DND-41 (cell line): ENCODE measurements around the gene TUBG1.

Experiments
- ATAC-seq: fragments of 200-7000 bp; cut with Tn5 transposase; 3 replicates; pipeline ENCODE4 v1.9.1; 2021; ENCODE audit warnings: low read depth; ENCODE audit not compliant: insufficient read depth
- DNase-seq: peaks from one replicate; pipeline ENCODE4 v3.0.0-alpha.2; 2020
- H2AFZ ChIP-seq: 2 replicates; pipeline ENCODE4 v1.6.0; 2012; ENCODE audit warnings: low read depth, low read length
- H3K27ac ChIP-seq: 2 replicates; pipeline ENCODE4 v1.5.1; 2012; ENCODE audit warnings: low read length, inconsistent platforms
- H3K27me3 ChIP-seq: fragments of 200-600 bp; sonication (generic); 2 replicates; pipeline ENCODE4 v1.6.0; 2012; ENCODE audit warnings: low read length, mild to moderate bottlenecking, inconsistent platforms; ENCODE audit not compliant: insufficient read depth, poor library complexity
- H3K36me3 ChIP-seq: 2 replicates; pipeline ENCODE4 v1.5.1; 2012; ENCODE audit warnings: low read length, inconsistent platforms; ENCODE audit not compliant: insufficient read depth
- H3K4me1 ChIP-seq: 2 replicates; pipeline ENCODE4 v1.5.1; 2012; ENCODE audit warnings: mild to moderate bottlenecking, low read length; ENCODE audit not compliant: insufficient read depth
- H3K4me2 ChIP-seq: 2 replicates; pipeline ENCODE4 v1.6.0; 2012; ENCODE audit warnings: mild to moderate bottlenecking, moderate library complexity, low read length, inconsistent platforms; ENCODE audit not compliant: insufficient read depth
- H3K4me3 ChIP-seq, 2 experiments: fragments of 200-600 bp in 1 of 2; shearing (Covaris generic) in 1 of 2; 2 replicates each; pipeline ENCODE4 v1.5.1; 2012 to 2016; ENCODE audit warnings: inconsistent platforms in 2 of 2, low read length in 2 of 2, mild to moderate bottlenecking in 2 of 2, low read depth in 1 of 2, moderate library complexity in 1 of 2
- H3K79me2 ChIP-seq: 2 replicates; pipeline ENCODE4 v1.6.0; 2012; ENCODE audit warnings: low read length, inconsistent platforms; ENCODE audit not compliant: insufficient read depth
- H3K9ac ChIP-seq: 2 replicates; pipeline ENCODE4 v1.6.0; 2012; ENCODE audit warnings: low read depth, mild to moderate bottlenecking, inconsistent platforms, low read length, moderate library complexity
- H3K9me3 ChIP-seq: 2 replicates; pipeline ENCODE4 v1.5.1; 2012; ENCODE audit warnings: low read length, moderate library complexity, mild to moderate bottlenecking, inconsistent platforms; ENCODE audit not compliant: insufficient read depth, severe bottlenecking
- H4K20me1 ChIP-seq: 2 replicates; pipeline ENCODE4 v1.6.0; 2012; ENCODE audit warnings: low read length; ENCODE audit not compliant: insufficient read depth
- EZH2 ChIP-seq: IDR thresholded peaks from 3 replicates; pipeline ENCODE4 v1.6.1; 2012; ENCODE audit warnings: borderline replicate concordance, low read depth, mild to moderate bottlenecking, moderate library complexity, low read length, inconsistent platforms; ENCODE audit not compliant: severe bottlenecking
- TF ChIP-seq, protein P1 (sequence below): IDR thresholded peaks from 2 replicates; pipeline ENCODE4 v1.5.1; 2012; ENCODE audit warnings: borderline replicate concordance, low read length, moderate library complexity, mild to moderate bottlenecking; ENCODE audit not compliant: poor library complexity, severe bottlenecking; ENCODE audit errors: extremely low read depth

TUBG1 gene

DNA sequence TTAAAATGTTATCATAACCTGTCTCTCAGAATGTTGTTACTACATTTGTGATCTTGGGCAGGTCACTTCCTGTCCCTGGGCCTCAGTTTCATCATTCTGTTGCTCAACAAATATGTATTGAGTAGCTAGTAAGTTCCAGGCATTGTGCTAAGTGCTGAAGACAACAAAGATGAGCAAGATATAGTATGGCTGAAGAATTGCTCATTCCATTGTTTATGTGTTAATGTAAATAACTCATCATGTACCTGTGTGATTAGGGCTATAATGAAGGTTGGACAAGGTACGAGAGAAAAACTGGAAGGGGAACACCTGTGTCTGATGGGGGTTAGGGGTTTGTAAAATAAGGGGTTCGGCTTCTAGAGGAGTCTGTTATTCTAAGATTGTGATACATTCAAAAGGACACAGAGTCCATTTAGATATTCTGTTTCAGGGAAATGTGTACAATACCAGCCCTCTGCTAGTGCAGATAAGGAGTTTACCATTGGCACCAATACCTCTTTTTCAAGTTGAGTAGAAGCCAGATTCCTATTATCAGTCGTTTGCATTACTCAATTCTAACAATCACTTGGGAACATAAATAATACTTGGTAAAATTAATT is 20.0 kb downstream of the TUBG1 start:
- Histone ChIP-seq H3K4me1 (no peaks in the 10 kb centered on the region), H3K9ac (no peak overlapping the region), H3K27me3 (no peaks in the 10 kb centered on the region), H4K20me1 (no peaks in the 10 kb centered on the region), H3K9me3 (no peaks in the 10 kb centered on the region), H3K27ac (no peak overlapping the region), H3K4me2 (no peak overlapping the region), H2AFZ (no peak overlapping the region), H3K4me3 (no peak overlapping the region), H3K79me2 (no peaks in the 10 kb centered on the region), H3K36me3 (no peaks in the 10 kb centered on the region)
- ATAC-seq (no peak), DNase-seq (no peak)
- no peak for TF ChIP-seq EZH2
- TF ChIP-seq, protein P1, sequence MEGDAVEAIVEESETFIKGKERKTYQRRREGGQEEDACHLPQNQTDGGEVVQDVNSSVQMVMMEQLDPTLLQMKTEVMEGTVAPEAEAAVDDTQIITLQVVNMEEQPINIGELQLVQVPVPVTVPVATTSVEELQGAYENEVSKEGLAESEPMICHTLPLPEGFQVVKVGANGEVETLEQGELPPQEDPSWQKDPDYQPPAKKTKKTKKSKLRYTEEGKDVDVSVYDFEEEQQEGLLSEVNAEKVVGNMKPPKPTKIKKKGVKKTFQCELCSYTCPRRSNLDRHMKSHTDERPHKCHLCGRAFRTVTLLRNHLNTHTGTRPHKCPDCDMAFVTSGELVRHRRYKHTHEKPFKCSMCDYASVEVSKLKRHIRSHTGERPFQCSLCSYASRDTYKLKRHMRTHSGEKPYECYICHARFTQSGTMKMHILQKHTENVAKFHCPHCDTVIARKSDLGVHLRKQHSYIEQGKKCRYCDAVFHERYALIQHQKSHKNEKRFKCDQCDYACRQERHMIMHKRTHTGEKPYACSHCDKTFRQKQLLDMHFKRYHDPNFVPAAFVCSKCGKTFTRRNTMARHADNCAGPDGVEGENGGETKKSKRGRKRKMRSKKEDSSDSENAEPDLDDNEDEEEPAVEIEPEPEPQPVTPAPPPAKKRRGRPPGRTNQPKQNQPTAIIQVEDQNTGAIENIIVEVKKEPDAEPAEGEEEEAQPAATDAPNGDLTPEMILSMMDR, result no peak

DNA sequence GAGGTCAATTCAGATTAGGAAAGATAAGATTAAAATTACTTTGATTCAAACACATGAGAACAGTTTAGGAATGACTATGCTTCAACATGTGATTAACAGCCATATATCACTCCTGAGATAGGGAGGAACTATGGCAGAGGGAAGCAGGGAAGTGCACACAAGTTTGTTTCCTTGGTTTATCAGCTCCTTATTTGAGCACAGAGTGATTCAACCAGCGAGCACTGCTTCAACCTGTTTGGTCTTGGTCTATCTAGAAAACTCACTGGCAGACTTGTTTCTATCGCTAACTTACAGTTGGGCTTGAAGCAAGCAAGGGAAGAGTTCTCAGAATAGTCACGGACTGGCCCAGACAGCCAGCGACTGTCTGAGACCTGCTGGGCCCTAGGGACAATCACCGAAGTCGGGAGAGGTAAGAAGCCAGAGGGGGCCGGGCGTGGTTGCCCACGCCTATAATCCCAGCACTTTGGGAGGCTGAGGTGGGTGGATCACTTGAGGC is 23.5 kb downstream of the TUBG1 start:
- DNase-seq (no peak), ATAC-seq (no peak)
- no peaks in the 10 kb centered on the region for H3K36me3 ChIP-seq
- H3K79me2 ChIP-seq, result no peaks in the 10 kb centered on the region
- H2AFZ ChIP-seq, result no peak overlapping the region
- no peaks in the 10 kb centered on the region for H3K4me1 ChIP-seq
- H3K9me3 ChIP-seq, result no peaks in the 10 kb centered on the region
- no peak overlapping the region for H3K9ac ChIP-seq
- H3K4me3 ChIP-seq, result no peak overlapping the region
- no peaks in the 10 kb centered on the region for H4K20me1 ChIP-seq
- no peak overlapping the region for H3K4me2 ChIP-seq
- no peaks in the 10 kb centered on the region for H3K27me3 ChIP-seq
- no peak overlapping the region for H3K27ac ChIP-seq
- no peak for TF ChIP-seq EZH2
- TF ChIP-seq, protein P1, result no peak

DNA sequence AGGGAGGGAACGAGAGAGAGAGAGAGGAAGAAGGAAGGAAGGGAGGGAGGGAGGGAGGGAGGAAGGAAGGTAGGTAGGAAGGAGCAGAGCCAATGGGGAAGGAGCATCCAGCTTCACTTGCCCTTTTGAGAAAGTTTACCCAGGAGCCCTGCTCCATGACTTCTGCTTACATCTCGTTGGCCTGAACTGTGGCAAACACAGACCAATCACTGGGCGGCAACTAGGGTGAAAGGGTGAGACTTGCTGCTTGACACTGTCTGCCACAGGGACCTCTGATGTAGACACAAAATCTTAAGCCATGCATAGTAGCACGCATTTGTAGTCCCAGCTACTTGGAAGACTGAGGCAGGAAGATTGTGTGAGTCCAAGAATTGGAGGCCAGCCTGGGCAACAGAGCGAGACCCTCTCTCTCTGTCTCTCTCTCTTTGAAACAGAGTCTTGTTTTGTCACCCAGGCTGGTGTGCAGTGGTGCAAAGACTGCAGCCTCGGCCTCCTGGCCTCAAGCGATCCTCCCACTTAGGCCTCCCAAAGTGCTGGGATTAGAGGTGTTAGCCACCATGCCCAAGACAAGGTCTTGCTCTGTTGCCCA is 30.1 kb downstream of the TUBG1 start:
- ATAC-seq (no peak), DNase-seq (no peak)
- Histone ChIP-seq H3K4me1 (peaks cover 6% of the 10 kb centered on the region), H3K4me2 (no peak overlapping the region), H3K79me2 (no peaks in the 10 kb centered on the region), H4K20me1 (no peaks in the 10 kb centered on the region), H3K27me3 (no peaks in the 10 kb centered on the region), H2AFZ (no peak overlapping the region), H3K4me3 (no peak overlapping the region), H3K9ac (no peak overlapping the region), H3K36me3 (no peaks in the 10 kb centered on the region), H3K27ac (no peak overlapping the region), H3K9me3 (no peaks in the 10 kb centered on the region)
- no peak for TF ChIP-seq EZH2
- TF ChIP-seq, protein P1, result no peak
